PC-9 (cell line): ENCODE results near the gene DCLK3. TPM values are rescaled to one million over a fixed set of nuclear protein-coding genes. Genes with fewer than 3 reads are reported as not detected.

Experiments used
- BruUV-seq: library from RNA; stranded (reverse); fragments of 400-500 nt; replicated peaks from 2 replicates; lab custom pipeline; 2021; lab: Mats Ljungman, UMichigan
- CTCF ChIA-PET: fragments of 300-600 bp; sonication (Branson Sonifier 250); formaldehyde crosslinking; loops from one replicate; lab custom pipeline; 2022; ENCODE audit warnings: antibody characterized with exemption; lab: Charles Lee
- POLR2A ChIA-PET: fragments of 300-600 bp; sonication (Branson Sonifier 250); formaldehyde crosslinking; loops from one replicate; lab custom pipeline; 2022; ENCODE audit warnings: antibody characterized with exemption; ENCODE audit not compliant: unreplicated experiment; lab: Charles Lee
- DNase-seq, 2 experiments: peaks; one replicate each; pipeline versions ENCODE4 v3.0.0 to v3.0.0-alpha.2; 2015 to 2022; ENCODE audit warnings: mixed read lengths in 1 of 2
- H2AFZ ChIP-seq: fragments of 200-600 bp; sonication (generic); 2 replicates; pipeline ENCODE4 v1.8.1; 2017; ENCODE audit warnings: antibody characterized with exemption
- H3F3A ChIP-seq: fragments of 200-600 bp; sonication (generic); 2 replicates; pipeline ENCODE4 v1.8.1; 2017; ENCODE audit warnings: antibody characterized with exemption, mild to moderate bottlenecking, low read depth; ENCODE audit not compliant: insufficient read depth
- H3K27ac ChIP-seq: fragments of 200-600 bp; sonication (generic); 2 replicates; pipeline ENCODE4 v1.6.1; 2016; ENCODE audit warnings: mixed run types
- H3K27me3 ChIP-seq: fragments of 200-600 bp; sonication (generic); 2 replicates; pipeline ENCODE4 v1.6.1; 2016; ENCODE audit warnings: low read depth, mixed run types; ENCODE audit not compliant: insufficient read depth
- H3K36me3 ChIP-seq: fragments of 200-600 bp; sonication (generic); 2 replicates; pipeline ENCODE4 v1.6.1; 2016; ENCODE audit warnings: low read depth, mixed run types
- H3K4me1 ChIP-seq: fragments of 200-600 bp; sonication (generic); replicated peaks from 2 replicates; pipeline ENCODE4 v1.6.1; 2016; ENCODE audit warnings: mixed run types; ENCODE audit not compliant: insufficient read depth
- H3K4me2 ChIP-seq: fragments of 200-600 bp; sonication (generic); 2 replicates; pipeline ENCODE4 v1.6.1; 2017; ENCODE audit warnings: mixed run types
- H3K4me3 ChIP-seq: fragments of 200-600 bp; sonication (generic); 2 replicates; pipeline ENCODE4 v1.6.1; 2016; ENCODE audit warnings: mixed run types
- H3K79me2 ChIP-seq: fragments of 200-600 bp; sonication (generic); 2 replicates; pipeline ENCODE4 v1.6.1; 2017; ENCODE audit warnings: low read depth, mixed run types
- H3K9me2 ChIP-seq: fragments of 200-600 bp; sonication (generic); 2 replicates; pipeline ENCODE4 v1.8.1; 2017; ENCODE audit warnings: mild to moderate bottlenecking; ENCODE audit not compliant: insufficient read depth
- H3K9me3 ChIP-seq: fragments of 200-600 bp; sonication (generic); 2 replicates; pipeline ENCODE4 v1.8.1; 2016; ENCODE audit warnings: low read depth; ENCODE audit not compliant: insufficient read depth
- H4K20me1 ChIP-seq: fragments of 200-600 bp; sonication (generic); 2 replicates; pipeline ENCODE4 v1.8.1; 2017; ENCODE audit not compliant: insufficient read depth
- CTCF ChIP-seq: fragments of 200-600 bp; sonication (generic); conservative IDR thresholded peaks from 2 replicates; pipeline ENCODE4 v1.6.1; 2017; ENCODE audit warnings: mixed run types, antibody characterized with exemption, mild to moderate bottlenecking, moderate library complexity
- EZH2 ChIP-seq: fragments of 200-600 bp; sonication (generic); IDR thresholded peaks from 2 replicates; pipeline ENCODE4 v1.8.0; 2017; ENCODE audit warnings: antibody characterized with exemption, low read depth
- intact Hi-C: fragments of 100-400 bp; cut with micrococcal nuclease; formaldehyde crosslinking; loops from one replicate; pipeline ENCODE4 v1.10.0; 2022; ENCODE audit not compliant: unreplicated experiment
- total RNA-seq: library from RNA; stranded (reverse); gene quantifications from 2 replicates; pipeline ENCODE4 v1.2.3, GENCODE V29; 2021

DCLK3 gene
- total RNA-seq, 1 experiment from 2014 or later = not detected

- H3K9me3 ChIP-seq = no peaks in the 10 kb centered on the region
- no peaks in the 10 kb centered on the region for H3K4me1 ChIP-seq
- H3F3A ChIP-seq = no peaks in the 10 kb centered on the region
- H3K36me3 ChIP-seq = no peaks in the 10 kb centered on the region
- TF ChIP-seq CTCF (no peak), EZH2 (no peak)
- no peaks in the 10 kb centered on the region for H3K9me2 ChIP-seq
- H3K4me2 ChIP-seq = no peak overlapping the region
- CTCF ChIA-PET = no interaction called here
- H2AFZ ChIP-seq = no peak overlapping the region
- no peak for DNase-seq
- POLR2A ChIA-PET = no interaction called here
- intact Hi-C loops = no loop called here
- H3K4me3 ChIP-seq = no peak overlapping the region
- H3K27ac ChIP-seq = no peak overlapping the region
- H3K79me2 ChIP-seq = no peaks in the 10 kb centered on the region
- no TSS peak for BruUV-seq
- no peaks in the 10 kb centered on the region for H3K27me3 ChIP-seq
- H4K20me1 ChIP-seq = no peaks in the 10 kb centered on the region
Measured at GRCh38 chr3:36800533-36801116, 36.3 kb upstream of the DCLK3 start.

- Histone ChIP-seq H3K36me3 (no peaks in the 10 kb centered on the region), H3K9me3 (no peaks in the 10 kb centered on the region), H3K4me3 (no peak overlapping the region), H3K79me2 (no peaks in the 10 kb centered on the region), H3K27ac (no peak overlapping the region), H3K9me2 (no peaks in the 10 kb centered on the region), H3K27me3 (no peaks in the 10 kb centered on the region), H2AFZ (no peak overlapping the region), H3F3A (no peaks in the 10 kb centered on the region), H3K4me1 (no peaks in the 10 kb centered on the region), H4K20me1 (no peaks in the 10 kb centered on the region), H3K4me2 (no peak overlapping the region)
- no peak for TF ChIP-seq CTCF
- no peak for TF ChIP-seq EZH2
- ChIA-PET CTCF (no interaction called here), POLR2A (no interaction called here)
- DNase-seq = peak in 1 of 2 experiments; percentile 41
- BruUV-seq = no TSS peak
- intact Hi-C loops = no loop called here
Measured at GRCh38 chr3:36796881-36797280, 32.5 kb upstream of the DCLK3 start.

- Histone ChIP-seq H3K27ac (no peak overlapping the region), H3K36me3 (no peaks in the 10 kb centered on the region), H3K9me2 (no peaks in the 10 kb centered on the region), H3K4me3 (no peak overlapping the region), H3K4me1 (no peaks in the 10 kb centered on the region), H2AFZ (no peak overlapping the region), H3K27me3 (no peaks in the 10 kb centered on the region), H3K4me2 (no peak overlapping the region), H3K9me3 (no peaks in the 10 kb centered on the region), H3K79me2 (no peaks in the 10 kb centered on the region), H4K20me1 (no peaks in the 10 kb centered on the region), H3F3A (no peaks in the 10 kb centered on the region)
- BruUV-seq = no TSS peak
- intact Hi-C loops = no loop called here
- DNase-seq = no peak
- ChIA-PET POLR2A (no interaction called here), CTCF (no interaction called here)
- TF ChIP-seq EZH2 = no peak
- TF ChIP-seq CTCF = no peak
Measured at GRCh38 chr3:36796161-36796560, 31.8 kb upstream of the DCLK3 start.
